Esophagus squamous epithelium (tissue), 5 donors: ENCODE results near the gene TLDC2. TPM values are rescaled to one million over a fixed set of nuclear protein-coding genes. Genes with fewer than 3 reads are reported as not detected.
A peak's percentile ranks its signal among the peaks of the same experiment; 100 is the strongest.

ENCODE experiments used
- DNase-seq: peaks from one replicate; lab custom pipeline; 2025; lab: John Stamatoyannopoulos, UW
- H3K27ac ChIP-seq, 4 donors: fragments of 200-600 bp; sonication (generic); one replicate each; pipeline ENCODE4 v1.5.1; 2016 to 2019; ENCODE audit warnings: mild to moderate bottlenecking in 1 of 4
- H3K27me3 ChIP-seq, 4 donors: fragments of 200-600 bp; sonication (generic); 1 replicate in 3 of 4; 2 replicates in 1 of 4; pipeline versions ENCODE4 v1.5.1 to v1.6.0; 2017 to 2021; ENCODE audit warnings: antibody characterized with exemption in 1 of 4
- H3K36me3 ChIP-seq, 3 donors: fragments of 200-600 bp; sonication (generic); one replicate each; pipeline ENCODE4 v1.5.1; 2016 to 2019
- H3K4me1 ChIP-seq, 3 donors: fragments of 200-600 bp; sonication (generic); one replicate each; pipeline ENCODE4 v1.5.1; 2017 to 2019
- H3K4me3 ChIP-seq, 4 donors: fragments of 200-600 bp; sonication (generic); 1 replicate in 3 of 4; 2 replicates in 1 of 4; pipeline ENCODE4 v1.5.1; 2016 to 2019; ENCODE audit warnings: mild to moderate bottlenecking in 2 of 4, moderate library complexity in 1 of 4
- H3K9me3 ChIP-seq, 3 donors: fragments of 200-600 bp; sonication (generic); one replicate each; pipeline ENCODE4 v1.5.1; 2016 to 2019
- CTCF ChIP-seq, 6 experiments: fragments of 450-650 bp in 4 of 6; fragments of 200-600 bp in 2 of 6; sonication (generic) in 2 of 6; IDR thresholded peaks; one replicate each; pipeline ENCODE4 v1.5.1; 2016 to 2019; ENCODE audit warnings: antibody characterized with exemption in 6 of 6, mild to moderate bottlenecking in 4 of 6, moderate library complexity in 4 of 6
- POLR2A ChIP-seq, 4 donors: fragments of 450-650 bp; IDR thresholded peaks; one replicate each; pipeline ENCODE4 v1.6.1; 2017; ENCODE audit warnings: antibody characterized with exemption in 4 of 4, mild to moderate bottlenecking in 4 of 4, moderate library complexity in 3 of 4
- WGBS, 2 donors: methylation state at CpG; one replicate each; pipeline ENCODE4 v1.1.5; 2018; 5-methylcytosine and 5-hydroxymethylcytosine counted together
- intact Hi-C: fragments of 100-400 bp; cut with DNase I; formaldehyde crosslinking; loops from one replicate; pipeline ENCODE4 v1.15.0; 2022
- total RNA-seq, 4 donors: library from RNA; depleted of rRNA; stranded (reverse); fragments of >200 nt; gene quantifications; one replicate each; pipeline ENCODE4 v1.1.0, GENCODE V29; 2016
- donor health status: DM: yes; HTN: yes; CAD: no.

Gene TLDC2
- total RNA-seq, 4 donors from 2014 or later: 0.53 to 1.1 TPM; not detected in 2

GRCh38 chr20:36862857-36863668, 12.9 kb upstream of the TLDC2 start:
- WGBS, 2 donors: no CpG with 5 or more reads among the region's 129 CpGs
- H3K9me3 ChIP-seq: no peaks in the 10 kb centered on the region
- no peaks in the 10 kb centered on the region for H3K27me3 ChIP-seq
- no peak for DNase-seq
- peak overlapping the region; percentile 61 to 89 (median 74) for H3K4me3 ChIP-seq
- intact Hi-C loops: loop anchor here (10.0 kb wide), 1 partner anchor 248 kb away; no protein-coding TSS in a partner anchor
- peaks cover 0 to 7% (median 0%) of the 10 kb centered on the region in 3 donors for H3K36me3 ChIP-seq
- TF ChIP-seq CTCF (IDR thresholded peaks at IDR 0.05): no peak
- TF ChIP-seq POLR2A (IDR thresholded peaks at IDR 0.05): peak in 2 of 4 donors; percentile 54 to 59
- H3K27ac ChIP-seq: peak overlapping the region; percentile 85 to 96 (median 92)
- peaks cover 27 to 55% (median 41%) of the 10 kb centered on the region in 3 donors for H3K4me1 ChIP-seq

DNA sequence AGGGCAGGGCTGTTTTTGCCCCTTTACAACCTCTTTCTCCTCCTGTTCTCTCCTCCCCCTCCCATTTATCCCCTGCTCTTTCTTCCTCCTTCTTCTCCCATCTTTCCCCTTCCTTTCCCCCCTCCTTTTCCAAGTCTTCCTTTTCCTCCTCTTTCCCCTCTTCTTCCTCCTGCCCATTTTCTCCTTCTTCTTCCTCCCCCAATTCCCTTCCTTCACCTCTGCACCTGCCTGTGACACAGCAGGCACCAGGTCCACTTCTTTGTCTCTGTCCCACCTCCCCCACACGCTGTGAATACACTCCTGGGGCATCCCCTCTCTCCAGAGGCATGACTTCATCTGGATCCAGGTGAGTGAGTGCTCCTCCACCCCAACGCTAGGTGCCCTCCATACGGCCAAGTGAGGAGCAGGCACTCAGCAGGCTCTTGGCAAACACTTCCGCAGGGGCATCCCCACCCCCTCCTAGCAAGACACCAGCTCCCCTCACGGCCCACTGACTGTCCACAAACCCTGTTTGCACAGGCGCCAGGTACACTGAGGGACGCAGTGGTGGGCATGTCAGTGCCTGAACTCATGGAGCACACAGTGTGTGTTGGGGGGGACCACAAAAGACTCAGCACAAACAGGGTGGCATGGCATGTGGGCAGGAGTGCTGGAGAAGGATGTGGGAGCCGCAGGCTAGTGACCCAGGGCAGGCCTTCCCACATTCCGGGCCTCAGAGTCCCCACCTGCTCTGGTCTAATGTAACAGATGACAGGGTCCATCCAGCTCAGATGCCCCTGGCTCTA, 10.7 kb upstream of the TLDC2 start:
- Histone ChIP-seq H3K27ac (peak overlapping the region in 3 of 4 donors; percentile 49 to 96 (median 76)), H3K36me3 (peaks cover 0 to 6% (median 0%) of the 10 kb centered on the region in 3 donors), H3K4me3 (peak overlapping the region in 1 of 4 donors; percentile 61), H3K27me3 (no peaks in the 10 kb centered on the region), H3K9me3 (no peaks in the 10 kb centered on the region), H3K4me1 (peaks cover 22 to 36% (median 24%) of the 10 kb centered on the region in 3 donors)
- intact Hi-C loops: loop anchor here (10.0 kb wide), 1 partner anchor 250 kb away; no protein-coding TSS in a partner anchor
- TF ChIP-seq CTCF (IDR thresholded peaks at IDR 0.05): no peak
- no peak for TF ChIP-seq POLR2A (IDR thresholded peaks at IDR 0.05)
- no peak for DNase-seq
- 66 to 82% methylated on average over 3 to 4 of the region's 9 CpGs for WGBS, 2 donors

- H3K4me3 ChIP-seq: no peak overlapping the region
- intact Hi-C loops: loop anchor here (10.0 kb wide), 1 partner anchor 251 kb away; no protein-coding TSS in a partner anchor
- DNase-seq: no peak
- peaks cover 18 to 30% (median 20%) of the 10 kb centered on the region in 3 donors for H3K4me1 ChIP-seq
- TF ChIP-seq POLR2A (IDR thresholded peaks at IDR 0.05) (no peak), CTCF (IDR thresholded peaks at IDR 0.05) (no peak)
- H3K9me3 ChIP-seq: no peaks in the 10 kb centered on the region
- H3K27me3 ChIP-seq: no peaks in the 10 kb centered on the region
- peak overlapping the region in 2 of 4 donors; percentile 18 to 49 for H3K27ac ChIP-seq
- peaks cover 0 to under 1% (median 0%) of the 10 kb centered on the region in 3 donors for H3K36me3 ChIP-seq
Observed at GRCh38 chr20:36865861-36866149, 10.1 kb upstream of the TLDC2 start.

GRCh38 chr20:36866164-36866563, 9.8 kb upstream of the TLDC2 start:
- no peaks in the 10 kb centered on the region for H3K36me3 ChIP-seq
- no peak overlapping the region for H3K4me3 ChIP-seq
- 78 to 83% methylated on average over 6 of the region's 7 CpGs for WGBS, 2 donors
- no peaks in the 10 kb centered on the region for H3K27me3 ChIP-seq
- DNase-seq: no peak
- H3K27ac ChIP-seq: peak overlapping the region in 2 of 4 donors; percentile 18 to 49
- no peak for TF ChIP-seq CTCF (IDR thresholded peaks at IDR 0.05)
- no peak for TF ChIP-seq POLR2A (IDR thresholded peaks at IDR 0.05)
- intact Hi-C loops: loop anchor here (10.0 kb wide), 1 partner anchor 251 kb away; no protein-coding TSS in a partner anchor
- no peaks in the 10 kb centered on the region for H3K9me3 ChIP-seq
- H3K4me1 ChIP-seq: peaks cover 15 to 27% (median 20%) of the 10 kb centered on the region in 3 donors
